H1 (cell line): ENCODE measurements around the gene ZFAND2B. TPM values are rescaled to one million over a fixed set of nuclear protein-coding genes. Genes with fewer than 3 reads are reported as not detected.

ENCODE experiments used
- CBX5 ChIP-seq: fragments of 300-800, 300-1000 bp; sonication (generic); IDR thresholded peaks from 2 replicates; pipeline ENCODE4 v1.7.1; 2016; ENCODE audit warnings: antibody characterized with exemption, low read length, low read depth
- CHD7 ChIP-seq: fragments of 300-600 bp; sonication (generic); IDR thresholded peaks from 2 replicates; pipeline ENCODE4 v1.7.1; 2012; ENCODE audit warnings: low read length, moderate library complexity, mild to moderate bottlenecking, inconsistent platforms; ENCODE audit not compliant: insufficient replicate concordance
- GABPA ChIP-seq: IDR thresholded peaks from 2 replicates; pipeline ENCODE4 v1.6.1; 2011; ENCODE audit warnings: mild to moderate bottlenecking, low read length, moderate library complexity, borderline replicate concordance; ENCODE audit not compliant: insufficient read depth
- KDM5A ChIP-seq: fragments of 200-600 bp; IDR thresholded peaks from 2 replicates; pipeline ENCODE4 v1.7.1; 2012; ENCODE audit warnings: mild to moderate bottlenecking, low read length, inconsistent platforms, mixed read lengths
- NRF1 ChIP-seq: IDR thresholded peaks from 2 replicates; pipeline ENCODE4 v1.6.1; 2011; ENCODE audit warnings: mild to moderate bottlenecking, low read depth, low read length, improper control_type of control experiment
- RFX5 ChIP-seq: IDR thresholded peaks from 2 replicates; pipeline ENCODE4 v1.6.1; 2011; ENCODE audit warnings: low read depth, low read length, improper control_type of control experiment, borderline replicate concordance
- SAP30 ChIP-seq: fragments of 300-600 bp; sonication (generic); IDR thresholded peaks from 2 replicates; pipeline ENCODE4 v1.7.1; 2012; ENCODE audit warnings: low read length, moderate library complexity, mild to moderate bottlenecking, inconsistent platforms; ENCODE audit not compliant: insufficient read depth, insufficient replicate concordance
- SIN3A ChIP-seq, 2 experiments: IDR thresholded peaks in 1 of 2; conservative IDR thresholded peaks in 1 of 2; 2 replicates each; pipeline ENCODE4 v1.6.1; 2011 to 2012; ENCODE audit warnings: low read length in 2 of 2, improper control_type of control experiment in 1 of 2, low read depth in 1 of 2, mild to moderate bottlenecking in 1 of 2
- SP1 ChIP-seq: IDR thresholded peaks from 2 replicates; pipeline ENCODE4 v1.6.1; 2011; ENCODE audit warnings: low read depth, low read length
- polyA plus RNA-seq, 7 experiments: library from polyadenylated mRNA; depleted of rRNA in 3 of 7; stranded (reverse) in 5 of 7; unstranded in 2 of 7; fragments of >200 nt in 5 of 7; fragments of 200-250 nt in 2 of 7; gene quantifications; 1 replicate in 5 of 7; 2 replicates in 1 of 7; 4 replicates in 1 of 7; pipeline versions ENCODE4 v1.2.1 to v1.2.3, GENCODE V29; 2011 to 2013; ENCODE audit warnings: missing spikeins in 2 of 7, mixed read lengths in 2 of 7
- total RNA-seq: library from RNA; stranded (reverse); fragmentation: NEBNext Ultra II Directional; extraction: Animal tissue kit (Norgen Biotek cat#: 25700); gene quantifications from 2 replicates; pipeline ENCODE4 v1.2.1, GENCODE V29; 2021

Gene ZFAND2B
- total and polyA plus RNA-seq, 2 of the 8 experiments (the other 6 are each of a cell fraction or from before 2014, with no cell fraction given) = 16.0 to 17.9 TPM

- no peak for TF ChIP-seq CHD7
- 0 out of 2 replicates have a peak, but pooled peaks have one; percentile 11 for TF ChIP-seq KDM5A
- TF ChIP-seq SIN3A (conservative IDR thresholded peaks at IDR 0.05 in 1 of 2, IDR thresholded peaks at IDR 0.05 in 1 of 2; ENCODE audit: low read depth in 1 of 2, low read length in 2 of 2) = peak; percentile 74 to 87; a peak in 3 of 4 replicates
- TF ChIP-seq SAP30 = peak; percentile 78
- TF ChIP-seq RFX5 = no peak
- 0 out of 2 replicates have a peak, but pooled peaks have one; percentile 8 for TF ChIP-seq NRF1
- TF ChIP-seq GABPA = no peak
- no peak for TF ChIP-seq CBX5
- peak; percentile 97 for TF ChIP-seq SP1
These were observed 22.9 kb downstream of the ZFAND2B start, which contains the start of the genes ANKZF1 and ATG9A (continued) for GRCh38 chr2:219229305-219230058.
